Stimulated activated CD8-positive, alpha-beta memory T cell treated with anti-CD3 and anti-CD28 coated beads, Interleukin-12 subunit alpha, Interleukin-12 subunit beta, amount 100 ng/mL, for 4 hours (primary cell): ENCODE data around the gene MTX2.

ENCODE experiments used
- DNase-seq: peaks from one replicate; pipeline ENCODE4 v3.0.0-alpha.2; 2020; ENCODE audit warnings: low read depth

Gene MTX2

GRCh38 chr2:176380341-176380740 is 111.1 kb downstream of the MTX2 start:
- no peak for DNase-seq

GRCh38 chr2:176383100-176383499 is 113.9 kb downstream of the MTX2 start:
- no peak for DNase-seq

- no peak for DNase-seq
These were observed 114.7 kb downstream of the MTX2 start for GRCh38 chr2:176383836-176384442.

GRCh38 chr2:176385219-176385759 is 116.0 kb downstream of the MTX2 start:
- no peak for DNase-seq

GRCh38 chr2:176385838-176386237 is 116.6 kb downstream of the MTX2 start:
- no peak for DNase-seq
